DMS79 treated with DMSO at 0.1 percent for 48 hours (cell line): Measurements from ENCODE around the gene GPR108.
A peak's percentile ranks its signal among the peaks of the same experiment; 100 is the strongest.

ENCODE experiments used
- DNase-seq: peaks from one replicate; lab custom pipeline; 2025; lab: John Stamatoyannopoulos, UW

Gene GPR108

GRCh38 chr19:6737873-6738786 is 750 bp upstream of the GPR108 start:
- DNase-seq, result peak; percentile 40

- no peak for DNase-seq
These were observed 480 bp downstream of the GPR108 start for GRCh38 chr19:6736917-6737283.

GRCh38 chr19:6736169-6736916 is 1.0 kb downstream of the GPR108 start:
- DNase-seq, result peak; percentile 53

- no peak for DNase-seq
These were observed 2.0 kb downstream of the GPR108 start for GRCh38 chr19:6735181-6735911.

GRCh38 chr19:6734096-6734696 is 3.2 kb downstream of the GPR108 start:
- no peak for DNase-seq

GRCh38 chr19:6733338-6734095 is 3.9 kb downstream of the GPR108 start:
- no peak for DNase-seq

GRCh38 chr19:6732803-6733337 is 4.5 kb downstream of the GPR108 start:
- DNase-seq, result no peak

GRCh38 chr19:6731822-6732221 is 5.6 kb downstream of the GPR108 start:
- no peak for DNase-seq

- DNase-seq, result no peak
These were observed 6.3 kb downstream of the GPR108 start for GRCh38 chr19:6730941-6731670.

GRCh38 chr19:6730153-6730804 is 7.1 kb downstream of the GPR108 start:
- no peak for DNase-seq

GRCh38 chr19:6729573-6730152 is 7.7 kb downstream of the GPR108 start:
- no peak for DNase-seq

GRCh38 chr19:6728346-6728745 is 9.0 kb downstream of the GPR108 start:
- no peak for DNase-seq

GRCh38 chr19:6725513-6726231 is 11.7 kb downstream of the GPR108 start:
- DNase-seq, result no peak

- DNase-seq, result no peak
These were observed 12.5 kb downstream of the GPR108 start for GRCh38 chr19:6724631-6725492.

- no peak for DNase-seq
These were observed 13.6 kb downstream of the GPR108 start for GRCh38 chr19:6723738-6724137.

- no peak for DNase-seq
These were observed 14.2 kb downstream of the GPR108 start for GRCh38 chr19:6723108-6723618.

GRCh38 chr19:6721773-6722172 is 15.6 kb downstream of the GPR108 start:
- DNase-seq, result no peak

- DNase-seq, result no peak
These were observed 16.3 kb downstream of the GPR108 start for GRCh38 chr19:6721138-6721474.
